HepG2 (cell line): Measurements from ENCODE around the gene LYST. TPM values are rescaled to one million over a fixed set of nuclear protein-coding genes. Genes with fewer than 3 reads are reported as not detected.

Experiments
- ATAC-seq: fragments of 200-7000 bp; cut with Tn5 transposase; 3 replicates; pipeline ENCODE4 v1.9.1; 2020; ENCODE audit warnings: mild to moderate bottlenecking, moderate library complexity
- BruUV-seq: library from RNA; stranded (reverse); fragments of 400-500 nt; replicated peaks from 2 replicates; lab custom pipeline; 2021; lab: Mats Ljungman, UMichigan
- CTCF ChIA-PET: fragments of 300-600 bp; formaldehyde crosslinking; extraction: SDS; loops from one replicate; lab custom pipeline; 2021; ENCODE audit warnings: low total read pairs, inconsistent platforms, low intra/inter-chr PET ratio; lab: Yijun Ruan, JAX
- POLR2A ChIA-PET: fragments of 350-600 bp; sonication (Branson Sonifier 250); formaldehyde crosslinking; loops from one replicate; lab custom pipeline; 2020; ENCODE audit warnings: antibody characterized with exemption, inconsistent platforms; lab: Yijun Ruan, JAX
- DNase-seq: peaks from one replicate; pipeline ENCODE4 v3.0.0-alpha.2; 2015; ENCODE audit warnings: low spot score
- FAIRE-seq: peaks from 3 replicates; lab custom pipeline; 2011; peaks lifted over from hg19 to GRCh38; lab: Jason Lieb, UNC
- H2AFZ ChIP-seq: one replicate; pipeline ENCODE4 v1.6.1; 2011; ENCODE audit warnings: low read length, inconsistent platforms
- H3K27ac ChIP-seq: fragments of 300-600 bp; 3 replicates; pipeline ENCODE4 v1.8.0; 2011; ENCODE audit warnings: mixed run types, mild to moderate bottlenecking, mixed read lengths, low read length, inconsistent platforms; ENCODE audit not compliant: insufficient read depth; ENCODE audit errors: extremely low read length
- H3K27me3 ChIP-seq, 2 experiments: fragments of 200-600 bp in 1 of 2; 2 replicates in 1 of 2; 3 replicates in 1 of 2; pipeline versions ENCODE4 v1.6.0 to v1.8.0; 2011; ENCODE audit warnings: low read length in 2 of 2, mild to moderate bottlenecking in 2 of 2, moderate library complexity in 2 of 2, inconsistent platforms in 1 of 2; ENCODE audit not compliant: insufficient read depth in 2 of 2, control insufficient read depth in 1 of 2
- H3K36me3 ChIP-seq, 2 experiments: fragments of 200-600 bp in 1 of 2; replicated peaks in 1 of 2; 2 replicates in 1 of 2; 3 replicates in 1 of 2; pipeline versions ENCODE4 v1.5.1 to v1.8.0; 2011; ENCODE audit warnings: low read length in 2 of 2, inconsistent platforms in 1 of 2; ENCODE audit not compliant: insufficient read depth in 2 of 2, control insufficient read depth in 1 of 2
- H3K4me1 ChIP-seq: 2 replicates; pipeline ENCODE4 v1.5.1; 2012; ENCODE audit warnings: low read length, inconsistent platforms; ENCODE audit not compliant: insufficient read depth
- H3K4me2 ChIP-seq: 2 replicates; pipeline ENCODE4 v1.6.0; 2011; ENCODE audit warnings: low read depth, low read length, inconsistent platforms
- H3K4me3 ChIP-seq, 3 experiments: fragments of 200-600 bp in 1 of 3; sonication (generic), shearing (Covaris generic) in 1 of 3; replicated peaks in 1 of 3; 2 replicates each; pipeline ENCODE4 v1.5.1; 2011 to 2016; ENCODE audit warnings: low read length in 3 of 3, inconsistent platforms in 2 of 3, low read depth in 2 of 3, mild to moderate bottlenecking in 2 of 3, control low read depth in 1 of 3, mixed read lengths in 1 of 3; ENCODE audit not compliant: insufficient read depth in 1 of 3
- H3K79me2 ChIP-seq: one replicate; pipeline ENCODE4 v1.6.1; 2011; ENCODE audit warnings: low read length, inconsistent platforms; ENCODE audit not compliant: insufficient read depth
- H3K9ac ChIP-seq: 2 replicates; pipeline ENCODE4 v1.6.0; 2011; ENCODE audit warnings: mild to moderate bottlenecking, low read depth, low read length, inconsistent platforms; ENCODE audit not compliant: insufficient read depth
- H3K9me3 ChIP-seq: 2 replicates; pipeline ENCODE4 v1.5.1; 2012; ENCODE audit warnings: mild to moderate bottlenecking, low read length
- H4K20me1 ChIP-seq: 2 replicates; pipeline ENCODE4 v1.6.0; 2011; ENCODE audit warnings: inconsistent platforms, mild to moderate bottlenecking, low read length, moderate library complexity; ENCODE audit not compliant: insufficient read depth
- DPF2 ChIP-seq: sonication (generic); formaldehyde crosslinking; IDR thresholded peaks from 2 replicates; pipeline ENCODE4 v1.4.0; 2020; ENCODE audit warnings: mild to moderate bottlenecking, low read depth, missing genetic modification reagents, borderline replicate concordance
- RBM22 ChIP-seq: fragments of 200-400 bp; formaldehyde crosslinking; optimal IDR thresholded peaks from 2 replicates; pipeline ENCODE3; 2017; ENCODE audit warnings: mild to moderate bottlenecking, low read length, moderate library complexity
- ZNF30 ChIP-seq: sonication (generic); formaldehyde crosslinking; IDR thresholded peaks from 2 replicates; pipeline ENCODE4 v1.5.0; 2020; ENCODE audit warnings: mild to moderate bottlenecking, missing genetic modification reagents
- ZNF317 ChIP-seq: sonication (generic); formaldehyde crosslinking; IDR thresholded peaks from 2 replicates; pipeline ENCODE4 v1.5.0; 2020; ENCODE audit warnings: mild to moderate bottlenecking, missing genetic modification reagents
- ZNF557 ChIP-seq: sonication (generic); formaldehyde crosslinking; IDR thresholded peaks from 2 replicates; pipeline ENCODE4 v1.4.0; 2020; ENCODE audit warnings: missing genetic modification reagents
- WGBS: methylation state at CpG from one replicate; pipeline ENCODE4 v1.1.6; 2017; ENCODE audit warnings: low lambda C conversion rate; 5-methylcytosine and 5-hydroxymethylcytosine counted together
- in situ Hi-C: cut with HindIII; loops from 2 replicates; pipeline ENCODE4 v1.10.0; 2017; ENCODE audit warnings: low pct_unique_long_range_greater_than_20kb; ENCODE audit not compliant: extremely low pct_ligation_motif_present
- intact Hi-C: fragments of 100-400 bp; cut with micrococcal nuclease; formaldehyde crosslinking; loops from one replicate; pipeline ENCODE4 v1.10.0; 2022; ENCODE audit not compliant: unreplicated experiment
- polyA plus RNA-seq, 8 experiments: library from polyadenylated mRNA; depleted of rRNA in 3 of 8; stranded (reverse) in 7 of 8; unstranded in 1 of 8; fragments of >200 nt; fragmentation: Illumina TruSeq in 4 of 8; extraction: Trizol in 4 of 8; gene quantifications; 2 replicates each; pipeline versions ENCODE4 v1.2.1 to v1.2.3, GENCODE V29; 2011 to 2016; ENCODE audit warnings: low read depth in 4 of 8, missing spikeins in 1 of 8, mixed read lengths in 1 of 8; ENCODE audit not compliant: insufficient read depth in 1 of 8
- total RNA-seq, 5 experiments: library from RNA; depleted of rRNA; stranded (reverse); fragments of >200 nt; fragmentation: Illumina TruSeq; extraction: Trizol; gene quantifications; 2 replicates each; pipeline ENCODE4 v1.2.3, GENCODE V29; 2016; ENCODE audit warnings: low read depth in 1 of 5
- TF ChIP-seq, protein P1 (sequence below): sonication (generic); formaldehyde crosslinking; IDR thresholded peaks from 2 replicates; pipeline ENCODE4 v1.4.0; 2020; ENCODE audit warnings: missing genetic modification reagents
- TF ChIP-seq, protein P2 (sequence below): sonication (generic); formaldehyde crosslinking; IDR thresholded peaks from 2 replicates; pipeline ENCODE4 v1.5.0; 2020; ENCODE audit warnings: mild to moderate bottlenecking, missing genetic modification reagents
- TF ChIP-seq, protein P3 (sequence below): sonication (generic); formaldehyde crosslinking; IDR thresholded peaks from 2 replicates; pipeline ENCODE4 v1.5.0; 2020; ENCODE audit warnings: mild to moderate bottlenecking, low read depth, missing genetic modification reagents, borderline replicate concordance
- TF ChIP-seq, protein P4 (sequence below): sonication (generic); formaldehyde crosslinking; IDR thresholded peaks from 2 replicates; pipeline ENCODE4 v1.8.0; 2022; ENCODE audit warnings: mild to moderate bottlenecking, missing genetic modification reagents, borderline replicate concordance

The LYST gene
- total and polyA plus RNA-seq, 2 of the 13 experiments (the other 11 are each of a cell fraction or from before 2014, with no cell fraction given): 0.91 to 2.5 TPM

DNA sequence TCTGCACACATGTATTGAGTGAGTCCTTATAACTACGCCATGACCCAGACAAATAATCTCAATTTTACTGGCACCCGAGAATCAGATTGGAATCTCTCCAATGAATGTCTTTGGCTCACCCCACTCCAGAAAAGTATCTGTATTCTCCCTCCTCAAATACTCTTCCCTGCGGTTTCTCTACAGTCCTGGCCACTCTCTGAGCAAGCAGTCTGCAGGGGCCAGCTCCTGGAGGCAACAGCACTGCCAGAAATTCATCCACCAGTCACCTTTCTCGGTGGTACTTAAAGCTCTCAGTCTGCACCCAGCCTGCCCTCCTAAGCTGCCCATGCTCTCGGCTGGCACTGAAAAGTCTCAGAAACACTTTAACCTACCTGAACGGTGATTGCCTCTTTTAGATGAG lies 16.1 kb upstream of the LYST start (continued):
- TF ChIP-seq, protein P1, sequence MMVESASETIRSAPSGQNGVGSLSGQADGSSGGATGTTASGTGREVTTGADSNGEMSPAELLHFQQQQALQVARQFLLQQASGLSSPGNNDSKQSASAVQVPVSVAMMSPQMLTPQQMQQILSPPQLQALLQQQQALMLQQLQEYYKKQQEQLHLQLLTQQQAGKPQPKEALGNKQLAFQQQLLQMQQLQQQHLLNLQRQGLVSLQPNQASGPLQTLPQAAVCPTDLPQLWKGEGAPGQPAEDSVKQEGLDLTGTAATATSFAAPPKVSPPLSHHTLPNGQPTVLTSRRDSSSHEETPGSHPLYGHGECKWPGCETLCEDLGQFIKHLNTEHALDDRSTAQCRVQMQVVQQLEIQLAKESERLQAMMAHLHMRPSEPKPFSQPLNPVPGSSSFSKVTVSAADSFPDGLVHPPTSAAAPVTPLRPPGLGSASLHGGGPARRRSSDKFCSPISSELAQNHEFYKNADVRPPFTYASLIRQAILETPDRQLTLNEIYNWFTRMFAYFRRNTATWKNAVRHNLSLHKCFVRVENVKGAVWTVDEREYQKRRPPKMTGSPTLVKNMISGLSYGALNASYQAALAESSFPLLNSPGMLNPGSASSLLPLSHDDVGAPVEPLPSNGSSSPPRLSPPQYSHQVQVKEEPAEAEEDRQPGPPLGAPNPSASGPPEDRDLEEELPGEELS: no peak
- TF ChIP-seq DPF2 (CRISPR knock-in tag): no peak
- TF ChIP-seq RBM22: no peak
- TF ChIP-seq, protein P2, sequence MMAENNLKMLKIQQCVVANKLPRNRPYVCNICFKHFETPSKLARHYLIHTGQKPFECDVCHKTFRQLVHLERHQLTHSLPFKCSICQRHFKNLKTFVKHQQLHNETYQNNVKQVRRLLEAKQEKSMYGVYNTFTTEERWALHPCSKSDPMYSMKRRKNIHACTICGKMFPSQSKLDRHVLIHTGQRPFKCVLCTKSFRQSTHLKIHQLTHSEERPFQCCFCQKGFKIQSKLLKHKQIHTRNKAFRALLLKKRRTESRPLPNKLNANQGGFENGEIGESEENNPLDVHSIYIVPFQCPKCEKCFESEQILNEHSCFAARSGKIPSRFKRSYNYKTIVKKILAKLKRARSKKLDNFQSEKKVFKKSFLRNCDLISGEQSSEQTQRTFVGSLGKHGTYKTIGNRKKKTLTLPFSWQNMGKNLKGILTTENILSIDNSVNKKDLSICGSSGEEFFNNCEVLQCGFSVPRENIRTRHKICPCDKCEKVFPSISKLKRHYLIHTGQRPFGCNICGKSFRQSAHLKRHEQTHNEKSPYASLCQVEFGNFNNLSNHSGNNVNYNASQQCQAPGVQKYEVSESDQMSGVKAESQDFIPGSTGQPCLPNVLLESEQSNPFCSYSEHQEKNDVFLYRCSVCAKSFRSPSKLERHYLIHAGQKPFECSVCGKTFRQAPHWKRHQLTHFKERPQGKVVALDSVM (CRISPR knock-in tag): no peak

DNA sequence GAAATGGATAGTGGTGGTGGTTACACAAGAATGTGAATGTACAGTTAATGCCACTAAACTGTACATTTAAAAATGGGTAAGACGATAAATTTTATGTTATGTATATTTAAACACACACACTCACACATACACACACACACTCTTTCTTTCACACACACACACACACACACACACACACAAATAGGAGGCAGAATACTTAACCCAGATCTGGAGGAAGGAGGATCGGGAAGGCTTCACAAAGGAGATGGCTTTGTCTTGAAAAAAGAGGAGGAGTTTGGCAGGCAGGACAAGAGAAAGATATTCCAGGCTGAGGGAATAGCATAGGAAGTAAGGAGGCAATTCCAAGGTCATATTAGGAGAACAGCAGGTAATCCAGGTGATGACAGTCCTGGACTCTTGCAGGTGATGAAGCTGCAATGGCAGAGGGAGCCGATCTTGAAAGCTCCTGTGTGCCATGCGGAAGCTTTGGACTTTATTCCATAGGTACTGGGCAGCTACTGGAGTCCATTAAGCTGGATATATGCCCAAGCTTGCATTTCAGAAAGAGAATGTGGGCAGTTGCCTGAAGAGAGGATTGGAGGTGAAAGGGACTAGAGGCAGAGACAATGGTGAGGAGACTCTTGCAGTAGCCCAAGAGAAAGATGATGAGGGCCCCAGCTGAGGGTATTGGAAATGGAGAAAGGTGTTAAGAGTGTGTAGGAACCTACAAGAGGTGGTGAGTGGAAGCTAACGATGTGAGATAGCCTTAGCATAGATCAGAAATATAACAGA lies 15.4 kb upstream of the LYST start:
- ATAC-seq (no peak), DNase-seq (no peak), FAIRE-seq (no peak)
- H3K4me2 ChIP-seq: no peak overlapping the region
- no peaks in the 10 kb centered on the region for H4K20me1 ChIP-seq
- CTCF ChIA-PET: no interaction called here
- H3K27ac ChIP-seq: no peak overlapping the region
- no peak overlapping the region for H3K9ac ChIP-seq
- POLR2A ChIA-PET: no interaction called here
- H3K27me3 ChIP-seq: no peaks in the 10 kb centered on the region; a peak in 1 of 5 replicates
- H3K79me2 ChIP-seq: no peaks in the 10 kb centered on the region
- intact Hi-C loops: no loop called here
- 80% methylated on average over 5 of the region's 5 CpGs for WGBS
- H3K4me3 ChIP-seq: no peak overlapping the region
- H3K4me1 ChIP-seq: peaks cover 8% of the 10 kb centered on the region; the same call in 1 of the 2 replicates
- no peak overlapping the region for H2AFZ ChIP-seq
- in situ Hi-C loops: no loop called here
- H3K9me3 ChIP-seq: no peaks in the 10 kb centered on the region
- TF ChIP-seq ZNF30 (CRISPR knock-in tag): no peak
- TF ChIP-seq ZNF557 (CRISPR knock-in tag): no peak
- TF ChIP-seq, protein P3, sequence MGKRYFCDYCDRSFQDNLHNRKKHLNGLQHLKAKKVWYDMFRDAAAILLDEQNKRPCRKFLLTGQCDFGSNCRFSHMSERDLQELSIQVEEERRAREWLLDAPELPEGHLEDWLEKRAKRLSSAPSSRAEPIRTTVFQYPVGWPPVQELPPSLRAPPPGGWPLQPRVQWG (CRISPR knock-in tag): no peak
- TF ChIP-seq, protein P4, sequence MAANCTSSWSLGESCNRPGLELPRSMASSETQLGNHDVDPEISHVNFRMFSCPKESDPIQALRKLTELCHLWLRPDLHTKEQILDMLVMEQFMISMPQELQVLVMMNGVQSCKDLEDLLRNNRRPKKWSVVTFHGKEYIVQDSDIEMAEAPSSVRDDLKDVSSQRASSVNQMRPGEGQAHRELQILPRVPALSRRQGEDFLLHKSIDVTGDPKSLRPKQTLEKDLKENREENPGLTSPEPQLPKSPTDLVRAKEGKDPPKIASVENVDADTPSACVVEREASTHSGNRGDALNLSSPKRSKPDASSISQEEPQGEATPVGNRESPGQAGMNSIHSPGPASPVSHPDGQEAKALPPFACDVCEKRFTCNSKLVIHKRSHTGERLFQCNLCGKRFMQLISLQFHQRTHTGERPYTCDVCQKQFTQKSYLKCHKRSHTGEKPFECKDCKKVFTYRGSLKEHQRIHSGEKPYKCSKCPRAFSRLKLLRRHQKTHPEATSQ (CRISPR knock-in tag): no peak
- TF ChIP-seq ZNF317 (CRISPR knock-in tag): no peak
- no TSS peak for BruUV-seq
- H3K36me3 ChIP-seq: no peaks in the 10 kb centered on the region
